ENCODE results near the gene NKAIN2. TPM values are rescaled to one million over a fixed set of nuclear protein-coding genes. Genes with fewer than 3 reads are reported as not detected.

The NKAIN2 gene
- total RNA-seq, 4 donors from 2014 or later = 0.31 to 0.58 (median 0.39) TPM; not detected in 1

GRCh38 chr6:124143435-124143834, 339.8 kb downstream of the NKAIN2 start:
- no peak overlapping the region for H3K4me3 ChIP-seq
- H3K9me3 ChIP-seq = no peaks in the 10 kb centered on the region
- no peak for DNase-seq
- in situ Hi-C loops (cut with MboI; ENCODE audit: low sequenced_read_pairs in 4 of 4) = no loop called here
- no peak for TF ChIP-seq CTCF (IDR thresholded peaks at IDR 0.05 in 4 of 5, conservative IDR thresholded peaks at IDR 0.05 in 1 of 5)
- no peak for TF ChIP-seq POLR2A (IDR thresholded peaks at IDR 0.05)
- no peaks in the 10 kb centered on the region for H3K4me1 ChIP-seq
- no peaks in the 10 kb centered on the region for H3K27me3 ChIP-seq
- no peak overlapping the region for H3K27ac ChIP-seq
- intact Hi-C loops (cut with DNase I; ENCODE audit: low total_unique reads) = no loop called here
- ATAC-seq = no peak
- H3K36me3 ChIP-seq = no peaks in the 10 kb centered on the region

- DNase-seq (no peak), ATAC-seq (no peak)
- Histone ChIP-seq H3K9me3 (no peaks in the 10 kb centered on the region), H3K27me3 (no peaks in the 10 kb centered on the region), H3K4me3 (no peak overlapping the region), H3K4me1 (no peaks in the 10 kb centered on the region), H3K36me3 (no peaks in the 10 kb centered on the region), H3K27ac (no peak overlapping the region)
- intact Hi-C loops (cut with DNase I; ENCODE audit: low total_unique reads) = no loop called here
- in situ Hi-C loops (cut with MboI; ENCODE audit: low sequenced_read_pairs in 4 of 4) = loop anchor here in 1 of 4 donors (5.0 kb wide), 1 partner anchor 35 kb away; no protein-coding TSS in a partner anchor
- TF ChIP-seq POLR2A (IDR thresholded peaks at IDR 0.05) = no peak
- no peak for TF ChIP-seq CTCF (IDR thresholded peaks at IDR 0.05 in 4 of 5, conservative IDR thresholded peaks at IDR 0.05 in 1 of 5)
Measured at GRCh38 chr6:124147621-124148020, 344.0 kb downstream of the NKAIN2 start.

- Histone ChIP-seq H3K27ac (no peak overlapping the region), H3K4me3 (no peak overlapping the region), H3K4me1 (no peaks in the 10 kb centered on the region), H3K9me3 (no peaks in the 10 kb centered on the region), H3K36me3 (no peaks in the 10 kb centered on the region), H3K27me3 (no peaks in the 10 kb centered on the region)
- intact Hi-C loops (cut with DNase I; ENCODE audit: low total_unique reads) = no loop called here
- in situ Hi-C loops (cut with MboI; ENCODE audit: low sequenced_read_pairs in 4 of 4) = loop anchor here in 1 of 4 donors (5.0 kb wide), 1 partner anchor 36 kb away; no protein-coding TSS in a partner anchor
- TF ChIP-seq CTCF (IDR thresholded peaks at IDR 0.05 in 4 of 5, conservative IDR thresholded peaks at IDR 0.05 in 1 of 5) (no peak), POLR2A (IDR thresholded peaks at IDR 0.05) (no peak)
- DNase-seq = no peak
- no peak for ATAC-seq
Measured at GRCh38 chr6:124148236-124148957, 344.7 kb downstream of the NKAIN2 start.

- H3K9me3 ChIP-seq = no peaks in the 10 kb centered on the region
- ATAC-seq (no peak), DNase-seq (no peak)
- in situ Hi-C loops (cut with MboI; ENCODE audit: low sequenced_read_pairs in 4 of 4) (loop anchor here in 1 of 4 donors (5.0 kb wide), 1 partner anchor 37 kb away; no protein-coding TSS in a partner anchor), intact Hi-C loops (cut with DNase I; ENCODE audit: low total_unique reads) (no loop called here)
- TF ChIP-seq CTCF (IDR thresholded peaks at IDR 0.05 in 4 of 5, conservative IDR thresholded peaks at IDR 0.05 in 1 of 5) (no peak), POLR2A (IDR thresholded peaks at IDR 0.05) (no peak)
- H3K27me3 ChIP-seq = no peaks in the 10 kb centered on the region
- H3K27ac ChIP-seq = no peak overlapping the region
- no peaks in the 10 kb centered on the region for H3K36me3 ChIP-seq
- no peaks in the 10 kb centered on the region for H3K4me1 ChIP-seq
- no peak overlapping the region for H3K4me3 ChIP-seq
Measured at GRCh38 chr6:124149646-124150045, 346.0 kb downstream of the NKAIN2 start.
